Skeletal muscle tissue (tissue), 4 donors: Measurements from ENCODE around the gene RMND5B. TPM values are rescaled to one million over a fixed set of nuclear protein-coding genes. Genes with fewer than 3 reads are reported as not detected.

ENCODE experiments used
- H3K27ac ChIP-seq: one replicate; pipeline ENCODE4 v1.7.0; 2013; ENCODE audit warnings: mild to moderate bottlenecking, low read depth, low read length, inconsistent platforms
- H3K27me3 ChIP-seq, 3 donors: one replicate each; pipeline ENCODE4 v1.7.0; 2013; ENCODE audit warnings: low read length in 3 of 3; ENCODE audit not compliant: control insufficient read depth in 3 of 3, insufficient read depth in 3 of 3
- H3K36me3 ChIP-seq, 3 donors: one replicate each; pipeline ENCODE4 v1.7.0; 2013; ENCODE audit warnings: low read length in 3 of 3; ENCODE audit not compliant: control insufficient read depth in 3 of 3, insufficient read depth in 3 of 3
- H3K4me1 ChIP-seq, 3 donors: one replicate each; pipeline ENCODE4 v1.7.0; 2013; ENCODE audit warnings: low read length in 3 of 3, mild to moderate bottlenecking in 3 of 3; ENCODE audit not compliant: control insufficient read depth in 3 of 3, insufficient read depth in 3 of 3
- H3K4me3 ChIP-seq, 3 donors: one replicate each; pipeline ENCODE4 v1.7.0; 2013; ENCODE audit warnings: low read length in 3 of 3
- H3K9ac ChIP-seq, 3 donors: one replicate each; pipeline ENCODE4 v1.7.0; 2013; ENCODE audit warnings: low read length in 3 of 3, mild to moderate bottlenecking in 3 of 3, moderate library complexity in 2 of 3, low read depth in 1 of 3
- H3K9me3 ChIP-seq, 3 donors: one replicate each; pipeline ENCODE4 v1.7.0; 2013; ENCODE audit warnings: low read length in 3 of 3; ENCODE audit not compliant: control insufficient read depth in 3 of 3
- total RNA-seq: library from RNA; depleted of rRNA; stranded (reverse); fragments of >200 nt; gene quantifications from one replicate; pipeline ENCODE4 v1.2.3, GENCODE V29; 2014
- donor health status: Osteomylitis.

Gene RMND5B
- total RNA-seq, 1 donor from 2014 or later: 29.2 TPM

DNA sequence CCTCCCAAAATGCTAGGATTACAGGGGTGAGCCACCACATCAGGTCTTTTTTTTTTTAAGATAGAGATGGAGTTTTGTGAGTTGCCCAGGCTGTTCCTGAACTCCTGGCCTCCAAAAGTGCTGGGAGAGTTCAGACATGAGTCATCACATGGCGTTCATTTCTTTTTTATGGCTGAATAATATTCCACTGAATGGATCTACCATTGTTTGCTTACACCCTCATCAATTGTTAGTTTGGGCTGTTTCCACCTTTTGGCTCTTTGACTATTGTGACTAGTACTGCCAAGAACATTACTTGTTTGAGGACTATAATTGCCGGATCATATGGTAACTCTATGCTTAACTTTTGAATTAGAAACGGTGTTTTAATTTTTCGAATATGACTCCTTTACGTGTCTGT is 18.3 kb upstream of the RMND5B start:
- peaks cover 6 to 33% (median 19%) of the 10 kb centered on the region in 3 donors for H3K4me1 ChIP-seq
- H3K4me3 ChIP-seq: no peak overlapping the region
- H3K36me3 ChIP-seq: no peaks in the 10 kb centered on the region
- H3K9me3 ChIP-seq: no peaks in the 10 kb centered on the region
- no peak overlapping the region for H3K9ac ChIP-seq
- peaks cover 35 to 46% (median 44%) of the 10 kb centered on the region in 3 donors for H3K27me3 ChIP-seq
- no peak overlapping the region for H3K27ac ChIP-seq

DNA sequence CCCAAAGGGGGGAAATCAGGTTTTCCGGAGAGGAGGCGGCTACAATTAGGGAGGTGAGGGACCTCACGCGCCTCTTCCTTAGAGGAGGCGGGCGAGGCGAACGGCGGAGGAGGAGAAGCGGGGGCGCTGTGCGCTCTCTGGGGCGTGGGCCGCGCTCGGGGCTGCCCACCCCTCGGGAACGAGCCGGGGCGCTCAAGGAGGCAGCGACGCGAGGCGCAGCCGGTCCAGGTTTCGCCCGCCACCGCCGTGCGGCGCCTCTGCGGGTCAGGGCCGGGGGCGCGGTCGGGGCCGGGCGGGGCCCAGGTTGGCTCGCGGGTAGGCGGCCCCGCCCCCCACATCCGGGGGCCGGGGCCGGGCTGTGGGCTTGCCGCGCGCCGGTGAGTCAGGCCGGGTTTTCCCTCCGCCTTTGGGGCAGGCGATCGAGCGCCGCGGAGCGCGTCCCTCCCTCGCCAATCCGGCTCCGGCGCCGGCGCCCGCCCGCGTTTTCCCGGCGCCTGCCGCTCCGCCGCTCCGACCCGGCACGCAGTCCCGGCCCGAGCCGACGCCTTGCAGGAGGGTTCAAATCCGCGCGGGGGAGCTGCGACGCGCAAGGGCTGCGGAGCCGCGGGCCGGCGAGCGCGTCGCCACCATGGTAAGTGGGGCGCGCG is 17.6 kb upstream of the RMND5B start, which contains the start of gene N4BP3:
TSS of gene N4BP3 (plus strand) at position 392 of the 647 bp plus-strand sequence. CDS start 6,052 bp downstream, outside the sequence.
- Histone ChIP-seq H3K36me3 (no peaks in the 10 kb centered on the region), H3K9me3 (no peaks in the 10 kb centered on the region), H3K27me3 (peaks cover 40 to 49% (median 49%) of the 10 kb centered on the region in 3 donors), H3K4me3 (peak within 1 kb of the TSS; percentile 38 to 52 (median 45)), H3K27ac (no peak within 1 kb of the TSS), H3K4me1 (peaks cover 6 to 39% (median 23%) of the 10 kb centered on the region in 3 donors), H3K9ac (peak within 1 kb of the TSS in 1 of 3 donors; percentile 50)

GRCh38 chr5:178113841-178114324 is 16.9 kb upstream of the RMND5B start:
- Histone ChIP-seq H3K9ac (peak overlapping the region in 1 of 3 donors; percentile 50), H3K4me1 (peaks cover 6 to 39% (median 23%) of the 10 kb centered on the region in 3 donors), H3K4me3 (peak overlapping the region; percentile 38 to 52 (median 45)), H3K27me3 (peaks cover 42 to 51% (median 49%) of the 10 kb centered on the region in 3 donors), H3K27ac (no peak overlapping the region), H3K36me3 (no peaks in the 10 kb centered on the region), H3K9me3 (no peaks in the 10 kb centered on the region)

DNA sequence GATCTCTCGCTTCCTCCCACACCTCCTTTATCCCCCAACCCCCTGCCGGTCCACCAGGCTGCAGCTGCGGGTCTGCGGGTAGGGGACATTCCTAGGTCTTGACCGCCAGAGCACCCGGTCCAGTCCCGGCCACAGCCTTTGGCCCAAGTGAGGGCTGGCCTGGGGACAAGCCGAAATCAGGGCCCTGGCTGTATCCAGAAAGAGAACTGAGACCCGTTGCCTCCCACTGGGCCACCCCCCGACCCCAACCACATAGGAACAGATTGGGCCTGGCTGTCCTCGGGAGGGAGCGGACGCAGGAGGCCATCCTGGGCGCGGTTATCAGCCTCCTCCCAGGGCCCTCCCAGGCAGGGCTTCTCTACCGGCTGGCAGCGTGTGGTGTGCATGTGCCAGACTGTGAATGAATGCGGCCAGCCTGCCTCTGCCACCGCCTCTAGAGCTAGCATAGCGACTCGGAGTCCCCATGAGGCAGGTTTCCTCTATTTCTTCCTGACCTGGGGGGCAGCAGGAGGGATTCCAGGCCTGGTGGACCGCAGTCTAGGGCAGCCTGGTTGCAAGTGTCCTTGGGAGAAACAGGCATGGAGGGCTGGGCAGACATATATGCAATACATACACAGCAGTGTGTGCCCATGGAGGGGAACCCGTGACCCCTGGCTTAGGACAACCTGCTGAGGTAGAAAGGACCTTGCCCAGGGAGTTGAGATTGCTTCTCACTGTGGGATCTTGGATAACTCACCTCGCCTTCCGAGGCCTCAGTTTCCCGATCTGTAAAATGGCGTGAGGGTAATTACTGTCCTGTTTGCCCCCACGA is 16.3 kb upstream of the RMND5B start:
- peak overlapping the region; percentile 38 to 52 (median 45) for H3K4me3 ChIP-seq
- H3K9ac ChIP-seq: peak overlapping the region in 1 of 3 donors; percentile 50
- H3K27ac ChIP-seq: no peak overlapping the region
- H3K4me1 ChIP-seq: peaks cover 6 to 39% (median 23%) of the 10 kb centered on the region in 3 donors
- peaks cover 42 to 51% (median 49%) of the 10 kb centered on the region in 3 donors for H3K27me3 ChIP-seq
- no peaks in the 10 kb centered on the region for H3K36me3 ChIP-seq
- no peaks in the 10 kb centered on the region for H3K9me3 ChIP-seq

- H3K9me3 ChIP-seq: no peaks in the 10 kb centered on the region
- H3K9ac ChIP-seq: peak overlapping the region in 1 of 3 donors; percentile 25
- peaks cover 6 to 42% (median 25%) of the 10 kb centered on the region in 3 donors for H3K4me1 ChIP-seq
- peak overlapping the region in 1 of 3 donors; percentile 22 for H3K4me3 ChIP-seq
- H3K27ac ChIP-seq: no peak overlapping the region
- H3K36me3 ChIP-seq: no peaks in the 10 kb centered on the region
- peaks cover 42 to 51% (median 49%) of the 10 kb centered on the region in 3 donors for H3K27me3 ChIP-seq
Measured at GRCh38 chr5:178115136-178115813, 15.5 kb upstream of the RMND5B start.

DNA sequence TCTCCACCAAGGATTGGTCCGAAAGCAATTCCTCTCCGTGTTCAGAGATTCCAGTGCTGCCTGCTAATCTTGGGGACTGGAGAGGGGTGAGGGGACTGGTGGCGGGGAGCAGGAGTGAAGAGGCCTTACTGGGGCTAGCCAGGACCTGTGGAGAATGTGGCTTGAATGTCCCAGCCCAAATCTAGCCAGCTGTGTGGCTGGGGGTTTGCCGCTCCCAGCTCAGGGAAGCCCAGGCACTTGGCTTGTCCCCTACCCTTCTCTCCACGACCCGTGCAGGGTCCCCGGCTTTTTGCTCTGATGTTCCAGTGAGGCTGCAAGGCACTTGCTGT is 15.0 kb upstream of the RMND5B start:
- peaks cover 11 to 47% (median 30%) of the 10 kb centered on the region in 3 donors for H3K4me1 ChIP-seq
- no peak overlapping the region for H3K27ac ChIP-seq
- peak overlapping the region in 1 of 3 donors; percentile 25 for H3K9ac ChIP-seq

DNA sequence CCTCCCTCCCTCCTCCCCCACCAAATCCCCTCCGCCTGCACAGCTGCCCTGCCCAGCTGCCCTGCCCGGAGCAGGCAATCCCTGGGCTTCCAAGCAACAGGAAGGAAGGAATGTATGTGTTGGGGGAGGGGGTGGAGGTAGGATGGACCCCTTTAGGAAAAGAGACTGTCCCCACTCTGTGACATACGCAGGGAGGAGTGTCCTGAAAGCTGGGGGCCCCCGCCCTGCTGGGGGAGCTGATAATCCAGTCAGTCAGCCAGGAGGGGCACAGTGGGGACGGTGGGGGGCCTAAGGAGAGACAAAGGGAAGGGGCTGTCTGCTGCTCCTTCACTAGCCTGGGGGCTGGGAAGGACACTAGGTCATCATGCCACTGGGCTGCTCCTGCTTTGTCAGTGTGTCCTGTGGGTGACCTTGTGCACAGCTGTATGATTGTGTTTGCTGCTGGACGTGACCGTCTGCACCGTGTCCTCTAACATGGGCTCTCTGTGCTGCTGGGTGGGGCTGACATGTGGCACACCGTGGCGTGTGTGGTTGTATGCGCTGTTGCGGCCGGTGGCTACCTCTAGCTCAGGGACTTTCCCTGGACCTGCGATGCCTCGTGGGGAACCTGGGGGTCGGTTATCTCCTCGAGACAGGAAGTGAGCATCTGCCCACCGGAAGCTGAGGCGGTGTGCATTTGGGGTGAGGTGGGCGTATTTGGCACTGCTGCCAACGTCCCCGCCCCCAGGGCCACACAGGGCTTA is 14.5 kb upstream of the RMND5B start:
- H3K36me3 ChIP-seq: no peaks in the 10 kb centered on the region
- no peak overlapping the region for H3K9ac ChIP-seq
- H3K9me3 ChIP-seq: no peaks in the 10 kb centered on the region
- no peak overlapping the region for H3K27ac ChIP-seq
- peaks cover 42 to 51% (median 46%) of the 10 kb centered on the region in 3 donors for H3K27me3 ChIP-seq
- H3K4me3 ChIP-seq: no peak overlapping the region
- peaks cover 16 to 53% (median 35%) of the 10 kb centered on the region in 3 donors for H3K4me1 ChIP-seq

More for the DNA sequence above, 15.0 kb upstream of the RMND5B start:
- no peak overlapping the region for H3K4me3 ChIP-seq
- no peaks in the 10 kb centered on the region for H3K9me3 ChIP-seq
- no peaks in the 10 kb centered on the region for H3K36me3 ChIP-seq
- peaks cover 42 to 51% (median 46%) of the 10 kb centered on the region in 3 donors for H3K27me3 ChIP-seq

- H3K9me3 ChIP-seq: no peaks in the 10 kb centered on the region
- H3K4me3 ChIP-seq: no peak overlapping the region
- peaks cover 0 to 3% (median 0%) of the 10 kb centered on the region in 3 donors for H3K36me3 ChIP-seq
- peaks cover 37 to 42% (median 41%) of the 10 kb centered on the region in 3 donors for H3K27me3 ChIP-seq
- H3K9ac ChIP-seq: no peak overlapping the region
- no peak overlapping the region for H3K27ac ChIP-seq
- peaks cover 30 to 67% (median 52%) of the 10 kb centered on the region in 3 donors for H3K4me1 ChIP-seq
Measured at GRCh38 chr5:178117923-178118701, 12.7 kb upstream of the RMND5B start.
